ENCODE measurements around the gene C11orf91.

DNA sequence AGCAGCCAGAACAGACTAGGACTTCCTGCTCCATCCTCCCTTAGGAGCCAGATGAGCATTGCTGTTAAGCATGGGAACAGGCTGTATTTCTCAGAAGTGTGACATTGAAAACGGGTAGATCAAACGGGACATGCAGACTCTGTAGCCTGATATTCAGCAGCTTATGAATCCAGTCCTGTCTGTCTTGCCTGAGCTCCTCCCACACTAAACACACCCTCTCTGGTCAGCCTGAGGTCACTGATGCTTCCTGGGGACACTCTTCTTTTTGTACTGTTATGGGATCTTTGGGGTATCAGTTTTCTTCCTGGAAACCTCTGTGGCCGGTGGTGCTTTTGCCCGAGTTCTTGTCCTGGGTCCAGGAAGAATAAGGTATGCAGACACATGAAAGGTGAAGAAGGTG, 35.8 kb downstream of the C11orf91 start:
- TF ChIP-seq NFIC (IDR thresholded peaks at IDR 0.05) (no peak), CEBPB (IDR thresholded peaks at IDR 0.05) (no peak), TAF1 (IDR thresholded peaks at IDR 0.05; ENCODE audit: low read depth) (no peak), EGR1 (IDR thresholded peaks at IDR 0.05) (no peak), TCF12 (IDR thresholded peaks at IDR 0.05; ENCODE audit: low read depth) (no peak), EP300 (IDR thresholded peaks at IDR 0.05; ENCODE audit: borderline replicate concordance) (no peak), MAX (IDR thresholded peaks at IDR 0.05) (no peak)

Data from Ishikawa (cell line).